HL-60 (cell line): ENCODE measurements around the gene LPAR5.

Source experiments
- CTCF ChIP-seq: IDR thresholded peaks from one replicate; pipeline ENCODE4 v1.5.1; 2011; ENCODE audit warnings: low read length, control low read depth, inconsistent platforms; ENCODE audit not compliant: insufficient read depth
- GABPA ChIP-seq: IDR thresholded peaks from 2 replicates; pipeline ENCODE4 v1.6.1; 2012; ENCODE audit warnings: low read depth

- TF ChIP-seq CTCF (no peak), GABPA (no peak)
Observed at GRCh38 chr12:6569312-6569711, 66.4 kb downstream of the LPAR5 start.
